ENCODE results near the gene GAS7. TPM values are rescaled to one million over a fixed set of nuclear protein-coding genes. Genes with fewer than 3 reads are reported as not detected.

Gene GAS7
- total RNA-seq, 1 donor from 2014 or later = 2.9 TPM

- Mint-ChIP-seq H3K36me3 (no peaks in the 10 kb centered on the region), H3K4me1 (peaks cover 21% of the 10 kb centered on the region), H3K4me3 (no peak overlapping the region), H3K27ac (no peak overlapping the region), H3K27me3 (ENCODE audit: insufficient read depth, low read depth) (peaks cover 4% of the 10 kb centered on the region), H3K9me3 (no peaks in the 10 kb centered on the region)
- Histone ChIP-seq H3K9ac (no peak overlapping the region), H3K4me3 (no peak overlapping the region), H3K79me2 (ENCODE audit: low read depth) (no peaks in the 10 kb centered on the region), H3K27me3 (no peaks in the 10 kb centered on the region), H3K27ac (no peak overlapping the region), H2AFZ (replicated peaks) (no peak overlapping the region), H3K4me1 (peaks cover 21% of the 10 kb centered on the region), H3K9me3 (ENCODE audit: low read depth) (no peaks in the 10 kb centered on the region), H3K4me2 (peak overlapping the region; percentile 40), H3K36me3 (no peaks in the 10 kb centered on the region), H4K20me1 (ENCODE audit: low read depth) (no peaks in the 10 kb centered on the region), H3F3A (ENCODE audit: low read depth) (peaks cover 13% of the 10 kb centered on the region)
- DNase-seq (ENCODE audit: low spot score) = no peak
- TF ChIP-seq EZH2 (IDR thresholded peaks at IDR 0.05) (no peak), EZH2phosphoT487 (IDR thresholded peaks at IDR 0.05) (no peak), CTCF (IDR thresholded peaks at IDR 0.05) (no peak)
These were observed 166.1 kb downstream of the GAS7 start for GRCh38 chr17:10032118-10032852.

- Histone ChIP-seq H3K27me3 (no peaks in the 10 kb centered on the region), H2AFZ (replicated peaks) (no peak overlapping the region), H3F3A (ENCODE audit: low read depth) (peaks cover 13% of the 10 kb centered on the region), H3K36me3 (no peaks in the 10 kb centered on the region), H3K9me3 (ENCODE audit: low read depth) (no peaks in the 10 kb centered on the region), H3K27ac (no peak overlapping the region), H3K4me3 (no peak overlapping the region), H4K20me1 (ENCODE audit: low read depth) (no peaks in the 10 kb centered on the region), H3K79me2 (ENCODE audit: low read depth) (no peaks in the 10 kb centered on the region), H3K4me2 (no peak overlapping the region), H3K9ac (no peak overlapping the region), H3K4me1 (peaks cover 25% of the 10 kb centered on the region)
- TF ChIP-seq EZH2phosphoT487 (IDR thresholded peaks at IDR 0.05) (no peak), CTCF (IDR thresholded peaks at IDR 0.05) (no peak), EZH2 (IDR thresholded peaks at IDR 0.05) (no peak)
- Mint-ChIP-seq H3K27me3 (ENCODE audit: insufficient read depth, low read depth) (peaks cover 4% of the 10 kb centered on the region), H3K4me1 (peaks cover 22% of the 10 kb centered on the region), H3K4me3 (no peak overlapping the region), H3K36me3 (no peaks in the 10 kb centered on the region), H3K27ac (no peak overlapping the region), H3K9me3 (no peaks in the 10 kb centered on the region)
- DNase-seq (ENCODE audit: low spot score) = no peak
These were observed 166.8 kb downstream of the GAS7 start for GRCh38 chr17:10031606-10032005.

- Mint-ChIP-seq H3K36me3 (no peaks in the 10 kb centered on the region), H3K4me3 (no peak overlapping the region), H3K27ac (no peak overlapping the region), H3K4me1 (peaks cover 27% of the 10 kb centered on the region), H3K27me3 (ENCODE audit: insufficient read depth, low read depth) (peaks cover 4% of the 10 kb centered on the region), H3K9me3 (no peaks in the 10 kb centered on the region)
- H3K36me3 ChIP-seq = no peaks in the 10 kb centered on the region
- H3K27ac ChIP-seq = no peak overlapping the region
- no peak overlapping the region for H3K9ac ChIP-seq
- H3K4me1 ChIP-seq = peaks cover 30% of the 10 kb centered on the region
- H3K4me2 ChIP-seq = no peak overlapping the region
- TF ChIP-seq CTCF (IDR thresholded peaks at IDR 0.05) (no peak), EZH2 (IDR thresholded peaks at IDR 0.05) (no peak), EZH2phosphoT487 (IDR thresholded peaks at IDR 0.05) (no peak)
- no peaks in the 10 kb centered on the region for H3K27me3 ChIP-seq
- H3K9me3 ChIP-seq (ENCODE audit: low read depth) = no peaks in the 10 kb centered on the region
- no peaks in the 10 kb centered on the region for H3K79me2 ChIP-seq (ENCODE audit: low read depth)
- H3F3A ChIP-seq (ENCODE audit: low read depth) = peaks cover 13% of the 10 kb centered on the region
- no peak overlapping the region for H2AFZ ChIP-seq (replicated peaks)
- no peak overlapping the region for H3K4me3 ChIP-seq
- no peaks in the 10 kb centered on the region for H4K20me1 ChIP-seq (ENCODE audit: low read depth)
- DNase-seq (ENCODE audit: low spot score) = no peak
These were observed 167.3 kb downstream of the GAS7 start for GRCh38 chr17:10031127-10031526.
